Fibroblast of pulmonary artery (primary cell): ENCODE results near the gene EXOC1.

ENCODE experiments used
- DNase-seq: peaks from one replicate; pipeline ENCODE4 v3.0.0-alpha.2; 2010; ENCODE audit warnings: low read depth
- H3K4me3 ChIP-seq: replicated peaks from 2 replicates; pipeline ENCODE4 v1.5.1; 2011; ENCODE audit warnings: low read depth, mild to moderate bottlenecking, control low read depth, low read length, moderate library complexity
- TF ChIP-seq, protein P1 (sequence below): IDR thresholded peaks from 2 replicates; pipeline ENCODE4 v1.5.1; 2011; ENCODE audit warnings: mild to moderate bottlenecking, control low read depth, low read length, inconsistent platforms; ENCODE audit errors: missing control alignments

Gene EXOC1

DNA sequence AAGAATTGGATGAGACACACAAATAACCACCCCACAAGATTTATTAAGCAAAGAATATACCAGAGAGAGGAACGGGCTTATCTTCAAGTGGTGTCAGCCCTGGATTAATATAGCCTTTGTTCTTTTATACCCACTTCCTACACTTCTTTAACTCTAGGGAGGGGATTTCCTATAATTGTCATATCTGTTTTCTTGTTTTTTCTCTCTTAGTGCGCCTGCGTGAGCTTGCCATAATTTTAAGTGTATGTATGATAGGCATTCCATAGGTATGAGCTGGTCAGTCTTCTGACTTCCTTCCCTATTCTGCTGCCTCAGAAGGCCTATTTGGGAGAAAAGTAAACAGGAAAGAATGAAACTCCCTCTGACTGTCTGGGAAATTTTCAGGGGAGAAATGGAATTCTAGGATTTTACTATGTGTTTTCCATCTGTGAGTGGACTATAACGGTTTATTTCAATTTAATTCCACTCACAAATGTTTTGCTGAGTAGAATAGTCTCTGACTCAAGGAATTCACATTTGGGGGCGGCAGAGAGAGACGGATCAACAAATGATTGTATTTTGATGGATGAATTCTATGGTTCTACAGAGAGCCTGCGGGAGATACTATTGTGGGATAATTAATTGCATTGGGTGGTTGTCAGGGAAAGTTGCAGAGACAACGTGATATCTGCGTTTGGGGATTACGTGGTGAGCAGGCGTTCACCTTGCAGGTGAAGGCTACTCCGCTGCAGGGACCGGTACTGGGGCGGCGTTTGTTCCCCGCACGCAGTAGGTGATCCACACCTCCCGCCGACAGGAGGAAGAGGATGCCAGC, 94.7 kb downstream of the EXOC1 start:
- TF ChIP-seq, protein P1, sequence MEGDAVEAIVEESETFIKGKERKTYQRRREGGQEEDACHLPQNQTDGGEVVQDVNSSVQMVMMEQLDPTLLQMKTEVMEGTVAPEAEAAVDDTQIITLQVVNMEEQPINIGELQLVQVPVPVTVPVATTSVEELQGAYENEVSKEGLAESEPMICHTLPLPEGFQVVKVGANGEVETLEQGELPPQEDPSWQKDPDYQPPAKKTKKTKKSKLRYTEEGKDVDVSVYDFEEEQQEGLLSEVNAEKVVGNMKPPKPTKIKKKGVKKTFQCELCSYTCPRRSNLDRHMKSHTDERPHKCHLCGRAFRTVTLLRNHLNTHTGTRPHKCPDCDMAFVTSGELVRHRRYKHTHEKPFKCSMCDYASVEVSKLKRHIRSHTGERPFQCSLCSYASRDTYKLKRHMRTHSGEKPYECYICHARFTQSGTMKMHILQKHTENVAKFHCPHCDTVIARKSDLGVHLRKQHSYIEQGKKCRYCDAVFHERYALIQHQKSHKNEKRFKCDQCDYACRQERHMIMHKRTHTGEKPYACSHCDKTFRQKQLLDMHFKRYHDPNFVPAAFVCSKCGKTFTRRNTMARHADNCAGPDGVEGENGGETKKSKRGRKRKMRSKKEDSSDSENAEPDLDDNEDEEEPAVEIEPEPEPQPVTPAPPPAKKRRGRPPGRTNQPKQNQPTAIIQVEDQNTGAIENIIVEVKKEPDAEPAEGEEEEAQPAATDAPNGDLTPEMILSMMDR: no peak
- DNase-seq: peak; percentile 97
- H3K4me3 ChIP-seq: peak overlapping the region; percentile 76

DNA sequence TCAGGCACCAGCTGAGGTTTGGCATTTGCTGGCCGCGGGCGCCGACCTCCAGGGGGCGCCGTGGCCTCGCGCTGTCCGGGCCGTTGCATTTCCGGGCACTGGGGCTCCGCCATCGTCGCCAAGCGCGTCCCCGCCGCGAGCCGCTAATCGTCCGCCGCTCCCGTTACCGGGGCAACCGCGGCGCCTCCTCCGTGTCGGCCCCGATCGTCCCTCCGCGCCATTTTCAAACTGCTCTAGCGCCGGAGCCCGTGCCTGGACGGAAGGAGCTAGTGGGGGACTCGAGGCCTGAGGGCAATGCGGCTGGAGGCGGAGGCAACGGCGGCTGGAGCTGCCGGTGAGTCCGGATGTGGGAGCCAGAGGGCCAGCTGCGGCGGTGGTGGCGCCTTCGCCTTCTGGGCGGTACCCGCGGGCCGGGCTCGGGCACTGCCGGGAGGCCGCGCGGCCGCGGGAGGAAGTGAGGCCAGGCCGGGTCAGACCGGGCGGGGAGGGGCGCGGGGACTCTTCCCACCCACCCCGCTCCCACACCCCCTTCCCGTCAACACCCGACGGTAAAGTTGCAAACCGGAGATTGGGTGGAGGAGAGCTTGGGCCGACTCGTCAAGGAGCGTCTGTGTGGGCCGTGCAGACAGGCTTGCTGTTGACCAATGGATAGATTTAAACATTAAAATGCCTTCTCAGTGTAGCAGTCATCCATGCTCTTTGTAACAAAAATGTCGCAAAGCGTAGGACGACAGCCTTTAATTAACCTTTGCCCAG, 95.5 kb downstream of the EXOC1 start, which contains the start of gene CEP135:
Gene CEP135, plus strand, starts transcription at position 220 of the 756 bp plus-strand sequence. CDS start 3,186 bp downstream, outside the sequence.
- peak; percentile 95 for DNase-seq
- TF ChIP-seq, protein P1: peak; percentile 62
- H3K4me3 ChIP-seq: peak within 1 kb of the TSS; percentile 76

DNA sequence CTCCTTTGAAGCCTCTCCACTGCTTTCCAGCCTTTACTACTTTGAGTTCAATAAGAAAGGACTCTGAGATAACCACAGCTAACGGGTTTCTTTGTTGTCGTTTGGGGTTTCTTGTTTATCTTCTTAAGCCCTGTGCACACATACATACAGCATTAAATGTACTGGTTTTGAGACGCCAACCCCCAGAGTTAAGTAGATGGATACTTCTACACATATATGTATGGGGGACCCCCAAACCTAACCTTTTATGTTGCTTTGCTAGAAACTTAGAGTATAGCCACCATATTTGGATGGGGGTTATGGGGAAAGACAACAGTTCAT, 96.0 kb downstream of the EXOC1 start:
- DNase-seq: no peak
- TF ChIP-seq, protein P1: no peak
- peak overlapping the region; percentile 76 for H3K4me3 ChIP-seq

DNA sequence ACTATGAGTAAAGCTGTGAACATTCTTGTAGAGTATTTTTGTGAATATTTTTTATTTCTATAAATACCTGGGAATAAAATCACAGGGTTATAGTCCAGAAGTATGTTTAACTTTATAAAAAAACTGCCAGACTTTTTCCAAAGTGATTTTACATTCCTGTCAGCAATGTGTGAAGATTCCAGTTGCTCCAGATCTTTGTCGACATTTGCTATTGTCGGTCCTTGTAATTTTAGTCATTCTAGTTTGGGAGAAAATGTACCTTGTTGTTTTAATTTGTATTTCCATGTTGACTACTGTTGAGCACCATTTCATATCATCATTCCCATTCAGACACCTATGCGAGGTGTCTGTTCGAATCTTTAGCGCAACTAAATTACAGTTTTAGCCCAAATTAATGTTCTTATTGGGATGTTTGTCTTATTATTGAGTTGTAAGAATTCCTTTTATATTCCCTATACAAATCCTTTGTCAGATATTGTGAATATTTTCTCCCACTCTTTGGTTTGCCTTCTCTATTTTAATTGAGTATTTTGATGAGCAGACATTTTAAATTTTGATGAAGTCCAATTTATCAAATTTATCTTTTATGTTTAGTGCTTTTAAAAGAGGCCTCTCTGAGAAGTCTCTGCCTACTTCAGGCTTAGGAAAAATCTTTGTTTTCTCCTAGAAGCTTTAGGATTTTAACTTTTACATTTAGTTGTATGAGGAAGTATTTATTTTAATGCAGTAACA, 97.9 kb downstream of the EXOC1 start:
- TF ChIP-seq, protein P1: no peak

More for the DNA sequence above, 97.9 kb downstream of the EXOC1 start:
- no peak overlapping the region for H3K4me3 ChIP-seq
- DNase-seq: no peak
